GM23248 (cell line): ENCODE measurements around the gene ACIN1. TPM values are rescaled to one million over a fixed set of nuclear protein-coding genes. Genes with fewer than 3 reads are reported as not detected.

Source experiments
- DNase-seq: peaks from one replicate; pipeline ENCODE4 v3.0.0-alpha.2; 2015
- H2AFZ ChIP-seq: fragments of 200-600 bp; sonication (generic); 2 replicates; pipeline ENCODE4 v1.6.1; 2016; ENCODE audit warnings: antibody characterized with exemption
- H3F3A ChIP-seq: fragments of 200-600 bp; sonication (generic); 2 replicates; pipeline ENCODE4 v1.6.1; 2016; ENCODE audit warnings: mild to moderate bottlenecking, antibody characterized with exemption, mixed run types; ENCODE audit not compliant: insufficient read depth
- H3K27ac ChIP-seq: fragments of 200-600 bp; sonication (generic); 2 replicates; pipeline ENCODE4 v1.5.1; 2016; ENCODE audit warnings: mild to moderate bottlenecking
- H3K27me3 ChIP-seq: fragments of 200-600 bp; sonication (generic); replicated peaks from 2 replicates; pipeline ENCODE4 v1.6.1; 2016; ENCODE audit warnings: mild to moderate bottlenecking; ENCODE audit not compliant: insufficient read depth
- H3K36me3 ChIP-seq: fragments of 200-600 bp; sonication (generic); 2 replicates; pipeline ENCODE4 v1.6.1; 2016; ENCODE audit warnings: low read depth, mild to moderate bottlenecking
- H3K4me1 ChIP-seq: fragments of 200-600 bp; sonication (generic); 2 replicates; pipeline ENCODE4 v1.6.1; 2016; ENCODE audit warnings: mild to moderate bottlenecking; ENCODE audit not compliant: insufficient read depth
- H3K4me2 ChIP-seq: fragments of 200-600 bp; sonication (generic); one replicate; pipeline ENCODE4 v1.6.1; 2016; ENCODE audit warnings: mild to moderate bottlenecking; ENCODE audit not compliant: unreplicated experiment
- H3K4me3 ChIP-seq: fragments of 200-600 bp; sonication (generic); 2 replicates; pipeline ENCODE4 v1.5.1; 2016; ENCODE audit warnings: mild to moderate bottlenecking
- H3K79me2 ChIP-seq: fragments of 200-600 bp; sonication (generic); 2 replicates; pipeline ENCODE4 v1.6.1; 2016; ENCODE audit warnings: mild to moderate bottlenecking; ENCODE audit not compliant: insufficient read depth
- H3K9ac ChIP-seq: fragments of 200-600 bp; sonication (generic); 2 replicates; pipeline ENCODE4 v1.6.1; 2016; ENCODE audit warnings: mild to moderate bottlenecking
- H3K9me2 ChIP-seq: fragments of 200-600 bp; sonication (generic); 2 replicates; pipeline ENCODE4 v1.6.1; 2016; ENCODE audit warnings: mixed run types, mild to moderate bottlenecking, moderate library complexity; ENCODE audit not compliant: insufficient read depth
- H3K9me3 ChIP-seq: fragments of 200-600 bp; sonication (generic); one replicate; pipeline ENCODE4 v1.6.1; 2017; ENCODE audit warnings: low read depth
- H4K20me1 ChIP-seq: fragments of 200-600 bp; sonication (generic); 2 replicates; pipeline ENCODE4 v1.6.0; 2016; ENCODE audit not compliant: insufficient read depth
- EZH2 ChIP-seq: fragments of 200-600 bp; sonication (generic); IDR thresholded peaks from 2 replicates; pipeline ENCODE4 v1.6.1; 2018; ENCODE audit warnings: antibody characterized with exemption, mild to moderate bottlenecking; ENCODE audit not compliant: insufficient read depth, poor library complexity, severe bottlenecking
- EZH2phosphoT487 ChIP-seq: fragments of 200-600 bp; sonication (generic); IDR thresholded peaks from 2 replicates; pipeline ENCODE4 v1.6.1; 2018; ENCODE audit warnings: antibody characterized with exemption, moderate library complexity, mild to moderate bottlenecking, low read depth; ENCODE audit not compliant: insufficient read depth
- WGBS, 2 experiments: methylation state at CpG; one replicate each; pipeline ENCODE4 v1.1.6; 2015 to 2017; ENCODE audit warnings: low lambda C conversion rate in 2 of 2, low coverage in 1 of 2; ENCODE audit errors: missing lambda C conversion rate in 2 of 2; 5-methylcytosine and 5-hydroxymethylcytosine counted together
- in situ Hi-C: fragments of 300-500 bp; cut with MboI; formaldehyde crosslinking; loops from 2 replicates; pipeline ENCODE4 v1.15.0; 2020
- polyA plus RNA-seq: library from polyadenylated mRNA; unstranded; fragments of >200 nt; fragmentation: Nextera tagmentation; extraction: Ambion mirVana; gene quantifications from 2 replicates; pipeline ENCODE4 v1.2.1, GENCODE V29; 2016
- total RNA-seq: library from RNA; depleted of rRNA; stranded (reverse); fragments of >200 nt; shearing (Covaris generic); gene quantifications from 2 replicates; pipeline ENCODE4 v1.2.3, GENCODE V29; 2014

Gene ACIN1
- total and polyA plus RNA-seq, 2 experiments from 2014 or later, result 35.5 to 63.7 TPM

DNA sequence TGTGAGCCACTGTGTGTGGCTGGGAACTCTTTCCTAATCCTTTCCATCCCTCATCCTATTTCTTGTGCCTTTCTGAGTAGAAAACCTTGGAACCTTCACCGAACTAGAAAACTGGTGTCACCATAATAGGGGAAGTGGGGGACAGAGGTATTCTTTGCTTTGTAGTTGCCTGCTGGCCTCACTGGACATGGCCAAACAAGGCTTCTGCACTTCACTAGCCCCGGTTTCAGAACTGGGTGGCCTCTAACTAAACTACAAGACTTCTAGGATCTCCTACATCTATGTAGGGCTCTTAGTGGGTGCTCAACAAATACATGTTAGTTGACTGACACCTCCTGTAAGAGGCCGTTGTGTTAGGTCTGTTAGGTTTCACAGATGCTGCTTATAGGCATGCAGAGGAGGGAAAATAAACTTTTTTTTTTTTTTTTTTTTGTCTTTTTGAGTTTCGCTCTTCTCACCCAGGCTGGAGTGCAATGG lies 10.4 kb upstream of the ACIN1 start:
- H3F3A ChIP-seq, result peaks cover 9% of the 10 kb centered on the region
- H3K4me3 ChIP-seq, result no peak overlapping the region
- WGBS, 2 experiments, result 90 to 96% methylated on average over 4 of the region's 4 CpGs
- no peaks in the 10 kb centered on the region for H3K9me3 ChIP-seq
- H3K4me2 ChIP-seq, result no peak overlapping the region
- in situ Hi-C loops, result no loop called here
- no peaks in the 10 kb centered on the region for H3K9me2 ChIP-seq
- H3K27ac ChIP-seq, result no peak overlapping the region
- 0 out of 2 replicates have a peak, but pooled peaks cover 4% of the 10 kb centered on the region for H3K4me1 ChIP-seq
- DNase-seq, result no peak
- no peak overlapping the region for H2AFZ ChIP-seq
- TF ChIP-seq EZH2, result no peak
- no peak for TF ChIP-seq EZH2phosphoT487
- no peaks in the 10 kb centered on the region for H3K36me3 ChIP-seq
- 0 out of 2 replicates have a peak, but pooled peaks cover 2% of the 10 kb centered on the region for H3K79me2 ChIP-seq
- H3K9ac ChIP-seq, result no peak overlapping the region
- H3K27me3 ChIP-seq, result no peaks in the 10 kb centered on the region
- no peaks in the 10 kb centered on the region for H4K20me1 ChIP-seq

GRCh38 chr14:23104591-23105347 lies 9.8 kb upstream of the ACIN1 start, which contains the start of gene CIROP:
TSS of gene CIROP (minus strand) at chr14:23104989. CDS start at chr14:23104920, 69 bp downstream.
- 0 out of 2 replicates have a peak, but pooled peaks cover 4% of the 10 kb centered on the region for H3K4me1 ChIP-seq
- H2AFZ ChIP-seq, result no peak within 1 kb of the TSS
- DNase-seq, result peak; percentile 36
- TF ChIP-seq EZH2 (no peak), EZH2phosphoT487 (no peak)
- no peaks in the 10 kb centered on the region for H3K9me3 ChIP-seq
- no peaks in the 10 kb centered on the region for H4K20me1 ChIP-seq
- no peaks in the 10 kb centered on the region for H3K27me3 ChIP-seq
- peaks cover 14% of the 10 kb centered on the region for H3F3A ChIP-seq
- no peak within 1 kb of the TSS for H3K4me3 ChIP-seq
- WGBS, 2 experiments, result 61 to 62% methylated on average over 11 of the region's 11 CpGs
- in situ Hi-C loops, result no loop called here
- no peak within 1 kb of the TSS for H3K9ac ChIP-seq
- peaks cover 9% of the 10 kb centered on the region for H3K79me2 ChIP-seq
- no peak within 1 kb of the TSS for H3K27ac ChIP-seq
- H3K4me2 ChIP-seq, result no peak within 1 kb of the TSS
- no peaks in the 10 kb centered on the region for H3K9me2 ChIP-seq
- H3K36me3 ChIP-seq, result no peaks in the 10 kb centered on the region

- Histone ChIP-seq H3K9me3 (no peaks in the 10 kb centered on the region), H3F3A (peaks cover 14% of the 10 kb centered on the region), H3K27me3 (no peaks in the 10 kb centered on the region), H3K4me1 (0 out of 2 replicates have a peak, but pooled peaks cover 4% of the 10 kb centered on the region), H3K79me2 (peaks cover 15% of the 10 kb centered on the region), H3K27ac (no peak overlapping the region), H3K4me2 (no peak overlapping the region), H4K20me1 (0 out of 2 replicates have a peak, but pooled peaks cover under 1% of the 10 kb centered on the region), H3K9me2 (no peaks in the 10 kb centered on the region), H3K36me3 (no peaks in the 10 kb centered on the region), H3K4me3 (no peak overlapping the region), H3K9ac (no peak overlapping the region), H2AFZ (no peak overlapping the region)
- TF ChIP-seq EZH2, result no peak
- TF ChIP-seq EZH2phosphoT487, result no peak
- no peak for DNase-seq
- in situ Hi-C loops, result no loop called here
- 81% methylated on average over 6 of the region's 6 CpGs for WGBS, 2 experiments
Observed at GRCh38 chr14:23104070-23104590, 9.2 kb upstream of the ACIN1 start.

DNA sequence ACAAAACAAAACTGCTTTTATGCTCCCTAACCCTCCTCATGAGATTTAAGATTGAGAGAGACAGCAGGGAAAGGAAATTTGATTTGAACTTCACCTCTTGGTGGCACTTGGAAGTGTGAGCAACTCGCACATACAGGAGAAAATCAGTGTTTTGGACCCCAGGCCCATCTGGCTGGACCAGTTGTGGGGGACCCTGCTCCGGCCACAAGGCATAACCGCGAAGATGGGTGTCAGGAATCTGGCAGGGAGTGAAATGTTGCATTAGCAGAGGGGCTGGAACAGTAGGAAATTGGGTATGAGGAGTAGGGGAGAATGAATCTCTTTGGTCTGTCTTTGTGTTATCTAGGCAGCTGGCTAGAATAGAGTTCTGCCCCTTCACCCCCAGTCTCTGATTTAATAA lies 8.6 kb upstream of the ACIN1 start:
- Histone ChIP-seq H3K36me3 (peaks cover 4% of the 10 kb centered on the region; the same call in 1 of the 2 replicates), H3K4me3 (no peak overlapping the region), H3K9me2 (no peaks in the 10 kb centered on the region), H3K27ac (no peak overlapping the region), H4K20me1 (0 out of 2 replicates have a peak, but pooled peaks cover 6% of the 10 kb centered on the region), H3F3A (peaks cover 14% of the 10 kb centered on the region), H3K4me1 (0 out of 2 replicates have a peak, but pooled peaks cover 4% of the 10 kb centered on the region), H3K27me3 (no peaks in the 10 kb centered on the region), H3K4me2 (no peak overlapping the region), H2AFZ (no peak overlapping the region), H3K79me2 (peaks cover 20% of the 10 kb centered on the region), H3K9ac (no peak overlapping the region), H3K9me3 (no peaks in the 10 kb centered on the region)
- TF ChIP-seq EZH2 (no peak), EZH2phosphoT487 (no peak)
- DNase-seq, result no peak
- 83 to 89% methylated on average over 4 of the region's 4 CpGs for WGBS, 2 experiments
- in situ Hi-C loops, result no loop called here
